GM12874 (cell line): ENCODE measurements around the gene ULK4.

ENCODE experiments used
- CTCF ChIP-seq: IDR thresholded peaks from 2 replicates; pipeline ENCODE4 v1.5.1; 2011; ENCODE audit warnings: low read depth, mild to moderate bottlenecking, control low read depth, low read length, moderate library complexity; ENCODE audit not compliant: insufficient read depth

ULK4 gene

DNA sequence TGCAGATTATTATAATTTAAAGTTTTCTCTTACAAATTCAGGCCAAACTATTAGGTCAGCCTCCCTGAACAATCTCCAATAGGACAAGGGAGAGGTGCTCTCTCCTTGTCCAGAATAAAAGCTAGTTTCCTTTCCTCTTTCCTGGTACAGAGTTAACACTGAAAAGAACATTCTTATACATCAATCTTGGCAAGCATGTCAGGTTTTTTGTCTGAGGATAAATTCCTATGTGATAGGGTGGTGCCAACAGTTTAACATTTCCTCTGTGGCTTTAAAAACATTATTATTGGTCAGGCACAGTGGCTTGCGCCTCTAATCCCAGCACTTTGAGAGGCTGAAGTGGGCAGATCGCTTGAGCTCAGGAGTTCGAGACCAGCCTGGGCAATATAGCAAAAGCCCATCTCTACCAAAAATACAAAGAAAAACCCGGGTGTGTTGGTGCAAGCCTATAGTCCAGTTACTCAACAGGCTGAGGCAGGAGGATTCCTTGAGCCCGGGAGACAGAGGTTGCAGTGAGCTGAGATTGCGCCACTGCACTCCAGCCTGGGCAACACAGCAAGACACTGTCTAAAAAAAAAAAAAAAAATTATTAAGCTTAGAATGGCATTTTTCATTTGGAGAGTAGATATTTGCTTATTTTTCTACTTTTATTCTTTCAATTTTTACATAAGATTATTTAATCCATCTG lies 13.7 kb upstream of the ULK4 start:
- no peak for TF ChIP-seq CTCF

GRCh38 chr3:41974223-41974622 lies 12.3 kb upstream of the ULK4 start:
- no peak for TF ChIP-seq CTCF

- TF ChIP-seq CTCF: no peak
Measured at GRCh38 chr3:41972802-41973201, 10.9 kb upstream of the ULK4 start.

- TF ChIP-seq CTCF: no peak
Measured at GRCh38 chr3:41966206-41966605, 4.3 kb upstream of the ULK4 start.

- TF ChIP-seq CTCF: no peak
Measured at GRCh38 chr3:41963823-41964222, 1.9 kb upstream of the ULK4 start.

GRCh38 chr3:41960826-41961750 lies 815 bp downstream of the ULK4 start:
- TF ChIP-seq CTCF: no peak

- no peak for TF ChIP-seq CTCF
Measured at GRCh38 chr3:41956574-41956973, 5.3 kb downstream of the ULK4 start.
